ENCODE results near the gene SDK1. TPM values are rescaled to one million over a fixed set of nuclear protein-coding genes. Genes with fewer than 3 reads are reported as not detected.

The SDK1 gene
- total RNA-seq, 1 donor: 0.27 TPM

DNA sequence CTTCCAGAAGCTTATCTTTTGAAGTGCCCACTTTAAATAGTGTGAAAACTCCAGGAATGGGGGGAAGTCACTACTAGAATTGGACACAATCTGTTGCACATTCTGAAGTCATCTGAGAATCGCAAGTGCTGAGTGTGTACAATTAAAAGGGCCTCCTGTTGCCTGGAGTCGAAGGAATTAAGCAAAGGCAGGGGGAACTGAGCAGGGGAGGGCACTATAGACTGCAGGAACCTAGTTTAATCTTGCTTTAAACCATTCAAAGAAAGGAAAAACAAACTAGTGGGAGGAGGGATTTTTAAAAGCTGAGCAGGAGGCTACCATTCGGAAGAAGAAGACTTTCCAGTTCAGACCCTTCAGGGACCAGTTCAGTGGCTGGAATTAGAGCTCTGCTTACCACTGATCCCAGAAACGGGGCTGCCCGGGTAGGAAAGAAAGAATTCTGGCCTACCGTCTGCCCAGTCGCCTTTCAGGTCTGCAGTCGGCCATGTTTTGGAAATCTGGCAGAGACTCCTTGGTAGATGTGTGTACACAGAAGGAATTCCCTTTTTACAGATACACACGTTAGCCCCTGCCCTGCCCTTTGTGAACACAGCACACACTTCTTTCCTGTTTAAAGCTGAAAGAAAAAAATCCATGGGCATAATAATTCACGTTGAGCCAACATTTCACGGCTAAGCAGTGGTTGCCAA lies 770.5 kb downstream of the SDK1 start:
- TF ChIP-seq, protein P1, sequence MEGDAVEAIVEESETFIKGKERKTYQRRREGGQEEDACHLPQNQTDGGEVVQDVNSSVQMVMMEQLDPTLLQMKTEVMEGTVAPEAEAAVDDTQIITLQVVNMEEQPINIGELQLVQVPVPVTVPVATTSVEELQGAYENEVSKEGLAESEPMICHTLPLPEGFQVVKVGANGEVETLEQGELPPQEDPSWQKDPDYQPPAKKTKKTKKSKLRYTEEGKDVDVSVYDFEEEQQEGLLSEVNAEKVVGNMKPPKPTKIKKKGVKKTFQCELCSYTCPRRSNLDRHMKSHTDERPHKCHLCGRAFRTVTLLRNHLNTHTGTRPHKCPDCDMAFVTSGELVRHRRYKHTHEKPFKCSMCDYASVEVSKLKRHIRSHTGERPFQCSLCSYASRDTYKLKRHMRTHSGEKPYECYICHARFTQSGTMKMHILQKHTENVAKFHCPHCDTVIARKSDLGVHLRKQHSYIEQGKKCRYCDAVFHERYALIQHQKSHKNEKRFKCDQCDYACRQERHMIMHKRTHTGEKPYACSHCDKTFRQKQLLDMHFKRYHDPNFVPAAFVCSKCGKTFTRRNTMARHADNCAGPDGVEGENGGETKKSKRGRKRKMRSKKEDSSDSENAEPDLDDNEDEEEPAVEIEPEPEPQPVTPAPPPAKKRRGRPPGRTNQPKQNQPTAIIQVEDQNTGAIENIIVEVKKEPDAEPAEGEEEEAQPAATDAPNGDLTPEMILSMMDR (IDR thresholded peaks at IDR 0.05; ENCODE audit: insufficient read depth, low read length): no peak
- no peak for DNase-seq (ENCODE audit: low read depth)
- no peak overlapping the region for H3K4me3 ChIP-seq (ENCODE audit: low read depth, low read length)

DNA sequence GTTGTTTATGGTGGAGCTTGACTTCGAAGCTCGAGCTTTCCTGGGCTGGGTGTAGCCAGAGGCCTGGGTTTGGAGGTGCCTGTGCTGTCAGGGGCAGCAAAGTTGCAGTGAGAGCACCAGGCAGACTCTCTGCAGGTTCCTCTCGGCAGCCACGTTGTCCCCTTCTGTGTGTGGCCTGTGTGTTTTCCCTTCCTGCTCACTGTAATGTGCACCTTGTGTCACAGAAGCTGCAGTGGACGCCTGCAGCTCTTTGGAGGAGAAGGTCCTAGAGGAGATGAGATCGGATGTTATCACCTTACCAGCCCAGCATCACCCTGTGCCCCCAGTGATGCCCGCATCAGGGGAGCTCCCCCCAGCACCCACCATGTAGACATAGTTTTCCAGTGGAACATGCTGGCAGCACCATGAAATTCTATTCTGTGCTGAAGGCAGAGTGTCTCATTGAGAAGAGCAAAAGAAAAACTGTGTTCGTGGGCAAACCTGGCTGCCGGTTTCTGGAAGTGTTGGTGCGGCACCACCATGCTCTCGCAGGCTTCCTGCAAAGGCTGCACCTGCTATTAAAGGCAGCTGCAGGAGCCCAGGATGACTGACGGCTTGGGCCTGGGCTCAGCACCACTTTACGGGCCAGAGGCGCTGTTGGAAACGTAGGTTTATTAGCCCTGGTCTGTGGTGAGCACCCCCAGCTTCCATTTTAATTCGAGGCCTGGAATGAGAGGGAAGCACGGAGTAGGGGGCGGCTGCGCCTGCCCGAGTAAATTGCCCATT lies 771.3 kb downstream of the SDK1 start:
- TF ChIP-seq, protein P1 (IDR thresholded peaks at IDR 0.05; ENCODE audit: insufficient read depth, low read length): no peak
- no peak overlapping the region for H3K4me3 ChIP-seq (ENCODE audit: low read depth, low read length)
- no peak for DNase-seq (ENCODE audit: low read depth)

DNA sequence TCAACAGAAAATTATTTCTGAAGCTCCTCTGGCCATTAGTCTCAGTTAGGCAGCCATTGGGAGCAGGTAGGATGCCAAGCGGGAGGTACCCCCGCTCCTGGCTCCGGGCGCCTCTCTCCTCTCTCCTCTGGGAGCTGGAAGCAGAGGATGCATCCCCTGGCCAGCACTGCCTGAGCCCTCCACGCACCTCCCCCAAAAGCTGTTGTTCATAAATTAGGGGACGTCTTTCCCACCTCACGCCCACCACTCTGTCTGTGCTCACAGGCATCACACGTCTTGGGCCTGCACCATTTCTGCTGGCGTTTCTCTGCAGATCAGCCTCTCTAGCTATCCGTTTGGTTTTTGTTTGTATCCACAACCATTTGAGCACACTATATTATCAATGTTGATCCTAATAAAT lies 772.0 kb downstream of the SDK1 start:
- TF ChIP-seq, protein P1 (IDR thresholded peaks at IDR 0.05; ENCODE audit: insufficient read depth, low read length): no peak
- H3K4me3 ChIP-seq (ENCODE audit: low read depth, low read length): no peak overlapping the region
- DNase-seq (ENCODE audit: low read depth): no peak

DNA sequence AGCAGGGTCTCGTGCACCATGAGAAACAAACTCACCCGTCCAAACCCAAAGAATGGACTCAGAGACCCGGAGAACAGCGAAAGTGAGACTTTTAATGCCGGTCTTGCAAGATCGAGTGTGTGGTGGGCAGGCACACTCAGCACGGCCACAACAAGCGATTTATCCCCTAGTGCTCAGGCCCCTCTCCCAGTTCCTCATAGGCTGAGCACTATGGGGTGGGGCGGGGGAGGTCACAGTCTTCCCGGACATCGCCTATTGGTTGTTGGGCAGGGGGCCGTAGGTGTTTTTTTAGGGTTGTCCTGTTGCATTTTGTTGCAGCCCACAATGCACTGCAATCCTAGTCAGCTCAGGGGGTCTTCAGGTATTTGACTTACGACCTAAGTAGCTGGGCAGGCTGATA lies 772.7 kb downstream of the SDK1 start:
- TF ChIP-seq, protein P1 (IDR thresholded peaks at IDR 0.05; ENCODE audit: insufficient read depth, low read length): no peak
- H3K4me3 ChIP-seq (ENCODE audit: low read depth, low read length): no peak overlapping the region
- DNase-seq (ENCODE audit: low read depth): no peak

DNA sequence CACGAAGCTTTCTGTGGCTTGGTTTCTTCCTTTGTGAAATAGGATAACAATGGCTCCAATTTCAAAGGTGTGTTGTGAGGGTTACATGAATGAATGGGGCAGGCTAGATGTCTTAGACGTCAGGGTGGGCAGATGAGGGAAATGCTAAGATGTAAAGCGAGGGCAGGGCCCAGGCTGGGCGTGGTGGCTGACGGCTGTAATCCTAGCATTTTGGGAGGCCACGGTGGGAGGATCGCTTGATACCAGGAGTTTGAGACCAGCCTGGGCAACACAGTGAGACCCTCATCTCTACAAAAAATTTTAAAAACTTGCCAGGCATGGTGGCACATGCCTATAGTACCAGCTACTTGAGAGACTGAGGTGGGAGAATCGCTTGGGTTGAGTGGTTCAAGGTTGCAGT lies 773.4 kb downstream of the SDK1 start:
- H3K4me3 ChIP-seq (ENCODE audit: low read depth, low read length): no peak overlapping the region
- TF ChIP-seq, protein P1 (IDR thresholded peaks at IDR 0.05; ENCODE audit: insufficient read depth, low read length): no peak
- no peak for DNase-seq (ENCODE audit: low read depth)

DNA sequence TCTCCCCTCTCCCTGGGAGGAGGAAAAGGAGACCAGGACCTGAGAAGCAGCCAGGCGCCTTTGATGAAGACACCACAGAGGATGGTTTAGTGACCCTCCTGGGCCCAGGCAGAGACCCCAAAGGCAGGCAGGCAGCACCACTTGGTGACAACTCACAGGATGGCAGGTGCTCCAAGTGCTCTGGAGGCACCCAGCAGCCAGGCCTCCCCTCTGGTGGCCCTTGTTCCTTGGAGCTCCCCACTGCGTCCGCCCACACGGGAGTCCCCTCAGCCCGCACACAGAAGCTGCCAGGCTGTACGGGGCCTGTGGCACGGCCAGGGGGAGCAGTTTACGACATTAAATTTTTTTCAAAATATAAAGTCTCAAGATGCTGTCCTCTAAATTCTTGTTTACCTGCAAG lies 773.9 kb downstream of the SDK1 start:
- TF ChIP-seq, protein P1 (IDR thresholded peaks at IDR 0.05; ENCODE audit: insufficient read depth, low read length): no peak
- H3K4me3 ChIP-seq (ENCODE audit: low read depth, low read length): no peak overlapping the region
- no peak for DNase-seq (ENCODE audit: low read depth)

Data from fibroblast of the aortic adventitia (primary cell).